HepG2 (cell line): ENCODE results near the gene GYPC. TPM values are rescaled to one million over a fixed set of nuclear protein-coding genes. Genes with fewer than 3 reads are reported as not detected.
"Not testable (repeated sequence)": the region's sequence is repeated elsewhere in the genome, so short reads cannot be mapped to it uniquely, and the experiment has no call there.

Source experiments
- ATAC-seq: fragments of 200-7000 bp; cut with Tn5 transposase; 3 replicates; pipeline ENCODE4 v1.9.1; 2020; ENCODE audit warnings: mild to moderate bottlenecking, moderate library complexity
- BruUV-seq: library from RNA; stranded (reverse); fragments of 400-500 nt; replicated peaks from 2 replicates; lab custom pipeline; 2021; lab: Mats Ljungman, UMichigan
- CTCF ChIA-PET: fragments of 300-600 bp; formaldehyde crosslinking; extraction: SDS; loops from one replicate; lab custom pipeline; 2021; ENCODE audit warnings: low total read pairs, inconsistent platforms, low intra/inter-chr PET ratio; lab: Yijun Ruan, JAX
- POLR2A ChIA-PET: fragments of 350-600 bp; sonication (Branson Sonifier 250); formaldehyde crosslinking; loops from one replicate; lab custom pipeline; 2020; ENCODE audit warnings: antibody characterized with exemption, inconsistent platforms; lab: Yijun Ruan, JAX
- DNase-seq: peaks from one replicate; pipeline ENCODE4 v3.0.0-alpha.2; 2015; ENCODE audit warnings: low spot score
- FAIRE-seq: peaks from 3 replicates; lab custom pipeline; 2011; peaks lifted over from hg19 to GRCh38; lab: Jason Lieb, UNC
- H2AFZ ChIP-seq: one replicate; pipeline ENCODE4 v1.6.1; 2011; ENCODE audit warnings: low read length, inconsistent platforms
- H3K27ac ChIP-seq: fragments of 300-600 bp; 3 replicates; pipeline ENCODE4 v1.8.0; 2011; ENCODE audit warnings: mixed run types, mild to moderate bottlenecking, mixed read lengths, low read length, inconsistent platforms; ENCODE audit not compliant: insufficient read depth; ENCODE audit errors: extremely low read length
- H3K27me3 ChIP-seq, 2 experiments: fragments of 200-600 bp in 1 of 2; 2 replicates in 1 of 2; 3 replicates in 1 of 2; pipeline versions ENCODE4 v1.6.0 to v1.8.0; 2011; ENCODE audit warnings: low read length in 2 of 2, mild to moderate bottlenecking in 2 of 2, moderate library complexity in 2 of 2, inconsistent platforms in 1 of 2; ENCODE audit not compliant: insufficient read depth in 2 of 2, control insufficient read depth in 1 of 2
- H3K36me3 ChIP-seq, 2 experiments: fragments of 200-600 bp in 1 of 2; replicated peaks in 1 of 2; 2 replicates in 1 of 2; 3 replicates in 1 of 2; pipeline versions ENCODE4 v1.5.1 to v1.8.0; 2011; ENCODE audit warnings: low read length in 2 of 2, inconsistent platforms in 1 of 2; ENCODE audit not compliant: insufficient read depth in 2 of 2, control insufficient read depth in 1 of 2
- H3K4me1 ChIP-seq: 2 replicates; pipeline ENCODE4 v1.5.1; 2012; ENCODE audit warnings: low read length, inconsistent platforms; ENCODE audit not compliant: insufficient read depth
- H3K4me2 ChIP-seq: 2 replicates; pipeline ENCODE4 v1.6.0; 2011; ENCODE audit warnings: low read depth, low read length, inconsistent platforms
- H3K4me3 ChIP-seq, 3 experiments: fragments of 200-600 bp in 1 of 3; sonication (generic), shearing (Covaris generic) in 1 of 3; replicated peaks in 1 of 3; 2 replicates each; pipeline ENCODE4 v1.5.1; 2011 to 2016; ENCODE audit warnings: low read length in 3 of 3, inconsistent platforms in 2 of 3, low read depth in 2 of 3, mild to moderate bottlenecking in 2 of 3, control low read depth in 1 of 3, mixed read lengths in 1 of 3; ENCODE audit not compliant: insufficient read depth in 1 of 3
- H3K79me2 ChIP-seq: one replicate; pipeline ENCODE4 v1.6.1; 2011; ENCODE audit warnings: low read length, inconsistent platforms; ENCODE audit not compliant: insufficient read depth
- H3K9ac ChIP-seq: 2 replicates; pipeline ENCODE4 v1.6.0; 2011; ENCODE audit warnings: mild to moderate bottlenecking, low read depth, low read length, inconsistent platforms; ENCODE audit not compliant: insufficient read depth
- H3K9me3 ChIP-seq: 2 replicates; pipeline ENCODE4 v1.5.1; 2012; ENCODE audit warnings: mild to moderate bottlenecking, low read length
- H4K20me1 ChIP-seq: 2 replicates; pipeline ENCODE4 v1.6.0; 2011; ENCODE audit warnings: inconsistent platforms, mild to moderate bottlenecking, low read length, moderate library complexity; ENCODE audit not compliant: insufficient read depth
- WGBS: methylation state at CpG from one replicate; pipeline ENCODE4 v1.1.6; 2017; ENCODE audit warnings: low lambda C conversion rate; 5-methylcytosine and 5-hydroxymethylcytosine counted together
- in situ Hi-C: cut with HindIII; loops from 2 replicates; pipeline ENCODE4 v1.10.0; 2017; ENCODE audit warnings: low pct_unique_long_range_greater_than_20kb; ENCODE audit not compliant: extremely low pct_ligation_motif_present
- intact Hi-C: fragments of 100-400 bp; cut with micrococcal nuclease; formaldehyde crosslinking; loops from one replicate; pipeline ENCODE4 v1.10.0; 2022; ENCODE audit not compliant: unreplicated experiment
- polyA plus RNA-seq, 8 experiments: library from polyadenylated mRNA; depleted of rRNA in 3 of 8; stranded (reverse) in 7 of 8; unstranded in 1 of 8; fragments of >200 nt; fragmentation: Illumina TruSeq in 4 of 8; extraction: Trizol in 4 of 8; gene quantifications; 2 replicates each; pipeline versions ENCODE4 v1.2.1 to v1.2.3, GENCODE V29; 2011 to 2016; ENCODE audit warnings: low read depth in 4 of 8, missing spikeins in 1 of 8, mixed read lengths in 1 of 8; ENCODE audit not compliant: insufficient read depth in 1 of 8
- total RNA-seq, 5 experiments: library from RNA; depleted of rRNA; stranded (reverse); fragments of >200 nt; fragmentation: Illumina TruSeq; extraction: Trizol; gene quantifications; 2 replicates each; pipeline ENCODE4 v1.2.3, GENCODE V29; 2016; ENCODE audit warnings: low read depth in 1 of 5

The GYPC gene
- total and polyA plus RNA-seq, 2 of the 13 experiments (the other 11 are each of a cell fraction or from before 2014, with no cell fraction given) = not detected

DNA sequence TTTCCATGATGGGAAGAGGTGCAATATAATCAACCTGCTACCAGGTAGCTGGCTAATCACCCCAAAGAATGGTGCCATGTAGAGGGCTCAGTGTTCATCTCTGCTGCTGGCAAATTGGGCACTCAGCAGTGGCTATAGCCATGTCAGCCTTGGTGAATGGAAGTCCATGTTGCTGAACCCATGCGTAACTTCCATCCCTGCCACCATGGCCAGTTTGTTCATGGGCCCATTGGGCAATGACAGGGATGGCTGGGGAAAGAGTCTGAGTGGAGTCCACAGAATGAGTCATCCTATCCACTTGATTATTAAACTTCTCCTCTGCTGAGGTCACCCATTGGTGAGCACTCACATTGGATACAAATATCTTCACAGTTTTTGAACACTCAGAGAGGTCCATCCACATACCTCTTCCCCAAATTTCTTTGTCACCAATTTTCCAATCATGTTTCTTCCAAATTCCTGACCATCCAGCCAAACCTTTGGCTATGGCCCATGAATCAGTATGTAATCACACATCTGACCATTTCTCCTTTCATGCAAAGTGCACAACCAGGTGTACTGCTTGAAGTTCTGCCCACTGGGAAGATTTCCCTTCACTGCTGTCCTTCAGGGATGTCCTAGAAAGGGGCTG is 8.1 kb upstream of the GYPC start:
- H3K9ac ChIP-seq, H4K20me1 ChIP-seq, intact Hi-C loops, H2AFZ ChIP-seq, H3K9me3 ChIP-seq, H3K36me3 ChIP-seq, BruUV-seq, CTCF ChIA-PET, H3K27me3 ChIP-seq, H3K79me2 ChIP-seq, POLR2A ChIA-PET, ATAC-seq, DNase-seq, H3K4me3 ChIP-seq, H3K4me1 ChIP-seq, H3K4me2 ChIP-seq, FAIRE-seq, H3K27ac ChIP-seq: not testable (repeated sequence)
- WGBS = 0% methylated on average over 1 of the region's 1 CpG
- in situ Hi-C loops = loop anchor here (25.0 kb wide), 1 partner anchor 411 kb away; no protein-coding TSS in a partner anchor

DNA sequence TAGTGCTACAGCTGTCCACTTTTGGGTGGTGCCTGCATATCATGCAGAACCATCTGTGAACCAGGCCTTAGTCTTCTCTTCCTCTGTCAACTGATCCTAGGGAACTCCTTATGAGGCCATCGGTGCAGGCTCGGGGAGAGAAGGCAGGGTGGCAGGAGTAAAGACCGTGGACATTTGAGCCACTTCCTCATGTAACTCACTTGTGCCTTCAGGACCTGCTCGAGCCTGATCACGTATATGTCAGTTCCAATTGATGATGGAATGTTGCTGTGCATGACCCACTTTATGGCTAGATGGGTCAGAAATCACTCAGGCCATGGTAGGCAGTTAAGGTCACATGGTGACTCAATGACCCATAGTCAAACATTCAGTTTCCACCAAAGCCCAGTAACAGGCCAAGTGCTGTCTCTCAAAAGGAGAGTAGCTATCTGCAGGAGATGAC is 7.6 kb upstream of the GYPC start:
- H3K79me2 ChIP-seq, H2AFZ ChIP-seq, H3K4me2 ChIP-seq, H3K9me3 ChIP-seq, H4K20me1 ChIP-seq, H3K9ac ChIP-seq, H3K4me3 ChIP-seq, DNase-seq, H3K4me1 ChIP-seq, BruUV-seq, H3K36me3 ChIP-seq, ATAC-seq, POLR2A ChIA-PET, FAIRE-seq, intact Hi-C loops, CTCF ChIA-PET, H3K27me3 ChIP-seq, H3K27ac ChIP-seq: not testable (repeated sequence)
- 3% methylated on average over 5 of the region's 5 CpGs for WGBS
- in situ Hi-C loops = loop anchor here (25.0 kb wide), 1 partner anchor 411 kb away; no protein-coding TSS in a partner anchor
